DMS53 treated with DMSO at 0.1 percent for 48 hours (cell line): ENCODE data around the gene PCSK4.

Experiments
- DNase-seq: peaks from one replicate; lab custom pipeline; 2025; ENCODE audit not compliant: unreplicated experiment; lab: John Stamatoyannopoulos, UW

The PCSK4 gene

DNA sequence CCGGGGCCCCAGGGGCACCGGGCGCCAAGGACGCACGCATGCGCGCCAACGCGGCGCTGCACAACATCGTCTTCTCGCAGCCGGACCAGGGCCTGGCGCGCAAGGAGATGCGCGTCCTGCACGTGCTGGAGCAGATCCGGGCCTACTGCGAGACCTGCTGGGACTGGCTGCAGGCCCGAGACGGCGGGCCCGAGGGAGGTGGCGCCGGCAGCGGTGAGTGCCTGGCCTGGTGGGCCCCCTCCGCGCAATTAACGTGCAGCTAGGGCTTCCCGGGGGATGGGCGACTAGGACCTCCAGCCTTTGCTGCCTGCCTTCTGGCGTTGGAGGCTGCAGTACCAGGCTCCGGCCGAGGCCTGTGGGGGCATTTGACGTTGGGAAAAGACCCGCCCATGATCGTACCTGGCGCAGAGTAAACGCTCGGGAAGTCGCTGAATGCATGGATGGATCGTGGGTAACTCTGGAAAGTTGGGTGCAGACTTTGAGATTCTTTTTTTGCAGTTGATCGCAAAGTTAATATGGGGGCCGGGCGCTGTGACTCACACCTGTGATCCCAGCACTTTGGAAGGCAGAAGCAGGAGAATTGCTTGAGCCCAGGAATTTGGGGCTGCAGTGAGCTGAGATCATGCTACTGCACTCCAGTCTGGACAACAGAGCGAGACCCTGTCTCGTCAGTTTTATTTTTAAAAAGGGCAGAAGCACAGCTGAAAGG lies 33.0 kb downstream of the PCSK4 start:
- DNase-seq: no peak

DNA sequence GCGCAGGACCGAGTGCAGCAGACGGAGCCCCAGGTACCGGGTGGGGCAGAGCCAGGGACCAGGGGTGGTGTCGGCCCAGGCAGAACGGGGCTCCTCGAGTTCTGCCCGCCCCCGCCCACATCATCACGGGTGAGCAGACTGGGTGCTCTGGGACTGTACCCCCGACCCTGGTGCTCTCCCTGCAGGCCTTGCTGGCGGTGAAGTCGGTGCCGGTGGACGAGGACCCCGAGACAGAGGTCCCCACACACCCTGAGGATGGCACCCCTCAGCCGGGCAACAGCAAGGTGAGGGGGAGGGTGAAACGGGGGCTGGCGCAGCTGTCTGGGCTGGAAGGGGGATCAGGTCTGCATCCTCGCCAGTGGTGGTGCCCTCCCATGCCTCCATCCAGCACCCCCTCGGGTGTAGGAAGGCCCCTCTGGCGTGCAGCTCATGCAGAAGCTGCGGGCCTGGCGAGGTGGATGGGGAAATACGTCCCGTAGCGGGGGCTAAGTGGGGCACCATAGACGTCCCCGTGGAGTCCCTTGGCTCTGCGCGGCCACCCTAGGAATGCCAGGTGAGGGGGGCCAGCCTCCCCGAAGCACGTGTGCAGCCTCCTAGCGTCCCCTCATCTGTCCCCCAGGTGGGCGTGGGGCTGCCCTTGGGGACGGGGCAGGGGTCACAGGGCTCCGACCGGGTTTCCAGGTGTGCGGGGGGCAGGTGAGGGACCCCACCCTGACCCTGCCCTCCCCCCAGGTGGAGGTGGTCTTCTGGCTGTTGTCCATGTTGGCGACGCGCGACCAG lies 33.8 kb downstream of the PCSK4 start:
- DNase-seq: no peak

- DNase-seq: no peak
These were observed 34.6 kb downstream of the PCSK4 start for GRCh38 chr19:1455336-1456120.

- peak; percentile 48 for DNase-seq
These were observed 35.2 kb downstream of the PCSK4 start for GRCh38 chr19:1455002-1455335.

- DNase-seq: no peak
These were observed 36.4 kb downstream of the PCSK4 start for GRCh38 chr19:1453525-1454364.

DNA sequence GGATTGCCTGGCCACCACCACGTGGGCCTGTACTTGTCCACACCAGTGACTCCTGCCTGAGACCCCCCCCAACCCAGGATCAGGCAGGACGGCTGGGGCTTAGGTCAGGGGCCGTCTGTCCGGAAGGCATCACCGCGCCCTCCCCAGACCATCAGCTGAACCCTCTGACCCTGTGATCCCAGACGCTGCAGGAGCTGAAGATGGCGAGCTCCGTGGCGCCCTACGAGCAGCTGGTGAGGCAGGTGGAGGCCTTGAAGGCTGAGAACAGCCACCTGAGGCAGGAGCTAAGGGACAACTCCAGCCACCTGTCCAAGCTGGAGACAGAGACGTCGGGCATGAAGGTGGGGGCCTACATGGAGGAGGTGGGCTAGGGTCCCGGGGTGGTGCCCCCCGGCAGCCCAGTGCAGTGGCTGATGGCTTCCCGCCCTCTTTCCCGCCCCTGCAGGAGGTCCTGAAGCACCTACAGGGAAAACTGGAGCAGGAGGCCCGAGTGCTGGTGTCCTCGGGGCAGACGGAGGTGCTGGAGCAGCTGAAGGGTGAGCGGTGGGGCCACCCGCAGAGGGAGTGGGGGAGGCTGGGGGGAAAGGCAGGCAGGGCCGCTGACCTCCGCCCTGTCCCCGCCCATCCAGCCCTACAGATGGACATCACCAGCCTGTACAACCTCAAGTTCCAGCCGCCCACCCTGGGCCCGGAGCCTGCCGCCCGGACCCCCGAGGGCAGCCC lies 37.2 kb downstream of the PCSK4 start:
- DNase-seq: no peak

DNA sequence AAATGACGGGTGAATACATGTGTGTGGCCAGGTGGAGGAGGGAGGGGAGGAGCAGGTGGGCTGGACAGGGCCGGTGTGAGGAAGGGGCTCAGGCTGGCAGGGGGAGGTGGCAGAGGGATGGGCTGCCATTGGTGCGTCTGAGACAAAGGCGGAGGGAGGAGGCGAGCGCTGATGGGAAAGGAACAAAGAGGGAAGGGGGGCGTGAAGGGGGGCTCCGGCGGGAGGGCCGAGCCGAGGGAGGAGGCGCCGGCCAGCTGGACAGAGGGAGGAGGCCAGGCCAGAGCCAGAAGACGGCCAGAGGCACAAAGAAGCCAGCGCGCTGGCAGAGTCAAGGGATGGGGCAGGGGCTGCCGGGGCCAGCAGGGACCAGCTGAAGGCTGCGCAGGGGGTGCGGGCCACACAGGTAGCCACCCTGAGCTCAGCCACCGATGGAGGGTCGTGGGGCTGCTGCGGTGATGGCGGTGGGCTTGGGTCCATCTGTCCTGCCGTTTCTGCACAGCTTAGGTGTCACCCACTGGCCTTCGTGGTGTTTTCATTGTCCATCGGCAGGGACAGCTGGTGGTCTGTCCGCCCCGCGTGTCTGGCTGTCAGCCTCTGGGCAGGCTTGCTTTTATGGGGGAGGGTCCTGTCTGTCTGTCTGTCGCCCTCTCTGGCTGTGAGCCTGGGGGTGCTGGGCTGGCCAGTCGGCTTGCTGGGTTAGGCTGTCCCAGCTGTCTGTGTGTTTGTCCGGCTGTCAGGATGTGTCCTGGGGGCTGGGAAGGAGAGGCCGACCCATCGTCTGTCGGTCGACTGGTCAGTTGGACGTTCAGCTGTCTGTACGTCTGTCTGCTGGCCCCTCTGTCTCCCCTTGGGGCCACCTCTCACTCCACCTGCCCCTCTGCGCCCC lies 38.0 kb downstream of the PCSK4 start:
- DNase-seq: no peak

DNA sequence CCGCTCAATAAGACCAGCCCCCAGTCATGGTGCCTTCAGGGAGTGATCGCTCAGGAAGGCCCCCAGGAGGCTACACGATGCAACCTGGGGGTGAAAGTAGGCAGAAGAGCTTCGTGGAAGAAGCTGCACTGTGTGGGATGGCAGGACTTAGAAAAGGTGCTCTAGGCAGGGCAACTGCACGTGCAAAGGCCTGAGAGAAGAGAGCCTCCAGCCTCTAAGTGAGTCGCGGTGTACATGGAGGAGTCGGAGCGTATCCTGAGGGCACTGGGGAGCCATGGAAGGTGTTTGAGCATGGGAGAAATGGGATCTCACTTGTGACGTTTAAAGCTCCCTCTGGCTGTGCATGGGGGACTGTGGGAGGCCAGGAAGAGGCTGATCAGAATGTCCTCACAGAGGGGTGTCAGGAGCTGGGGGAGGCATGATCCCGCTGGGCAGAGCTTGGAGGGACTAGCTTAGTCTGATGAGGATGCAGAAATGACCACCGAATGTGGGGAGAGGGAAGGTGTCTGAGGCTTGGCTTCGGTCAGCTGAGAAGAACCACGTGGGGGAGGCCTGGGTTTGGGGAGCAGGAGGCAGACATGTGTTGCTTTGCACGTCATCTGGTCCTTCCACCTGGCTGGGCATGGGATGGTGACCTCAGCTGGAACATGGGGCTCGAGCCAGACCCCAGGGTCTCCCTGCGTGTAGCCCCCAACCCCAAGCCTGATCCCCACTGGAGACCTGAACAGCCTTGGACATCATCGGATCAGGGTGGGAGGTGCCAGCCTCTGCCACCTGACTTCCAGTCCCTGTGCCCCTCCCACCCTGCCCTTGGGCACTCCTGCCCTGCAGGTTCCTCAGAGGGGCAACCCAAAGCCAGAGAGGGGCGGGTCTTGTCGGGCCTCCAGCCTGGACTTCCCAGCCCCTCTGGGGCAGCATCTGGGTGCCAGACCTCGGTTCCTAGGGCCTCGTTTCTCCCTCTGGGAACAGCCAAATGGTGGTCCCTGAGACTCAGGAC lies 39.1 kb downstream of the PCSK4 start:
- DNase-seq: no peak

- DNase-seq: no peak
These were observed 40.4 kb downstream of the PCSK4 start, which contains the start of gene APC2 for GRCh38 chr19:1449467-1450442. APC2 (plus strand) TSS chr19:1450121; CDS start chr19:1453002, 2,881 bp downstream.

DNA sequence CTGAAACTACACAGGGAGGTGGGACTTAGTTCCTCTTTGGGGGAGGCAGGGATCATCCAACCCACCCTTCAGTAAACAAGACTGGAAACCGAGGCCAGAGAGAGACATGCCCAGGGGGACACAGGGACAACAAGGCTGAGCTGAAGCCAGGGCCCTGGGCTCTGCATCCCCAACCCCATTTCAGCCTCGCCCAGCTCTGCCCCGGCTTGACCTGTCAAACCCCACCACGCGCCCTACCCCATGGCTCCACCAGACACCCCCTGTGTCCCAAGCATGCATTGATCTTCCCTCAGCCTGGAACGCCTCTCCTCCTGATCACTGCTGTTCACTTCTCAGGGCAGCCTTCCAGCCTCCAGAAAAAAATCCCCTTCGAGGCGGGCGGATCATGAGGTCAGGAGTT lies 42.2 kb downstream of the PCSK4 start:
- DNase-seq: no peak

DNA sequence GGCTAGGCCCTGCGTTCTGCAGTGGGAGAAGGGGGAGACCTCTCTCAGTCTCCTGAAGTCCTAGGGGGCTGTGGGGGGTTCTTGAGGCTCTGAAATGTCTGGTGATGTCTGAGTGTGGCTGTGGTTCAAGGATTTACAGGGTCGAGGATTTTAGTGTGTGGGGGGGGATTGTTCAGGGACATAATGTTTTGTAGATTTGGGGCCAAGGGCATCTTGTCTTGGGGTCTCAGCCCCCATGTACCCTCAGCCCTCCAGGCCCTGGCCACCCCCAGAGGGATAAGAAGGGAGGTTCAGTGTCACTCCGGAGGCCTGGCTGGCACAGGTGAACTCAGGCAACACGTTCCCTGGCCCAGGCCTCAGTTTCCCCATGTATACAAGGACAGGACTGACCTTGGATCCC lies 42.6 kb downstream of the PCSK4 start:
- no peak for DNase-seq

- no peak for DNase-seq
These were observed 43.3 kb downstream of the PCSK4 start for GRCh38 chr19:1446713-1447481.

- peak; percentile 15 for DNase-seq
These were observed 44.0 kb downstream of the PCSK4 start for GRCh38 chr19:1445932-1446712.

- peak; percentile 29 for DNase-seq
These were observed 44.8 kb downstream of the PCSK4 start for GRCh38 chr19:1445185-1445931.
